Right lobe of liver (tissue), 4 donors: Measurements from ENCODE around the gene DNAJA4.

Experiments
- POLR2A ChIP-seq: fragments of 450-650 bp; IDR thresholded peaks from one replicate; pipeline ENCODE4 v1.6.1; 2017; ENCODE audit warnings: antibody characterized with exemption, mild to moderate bottlenecking
- TF ChIP-seq, protein P1 (sequence below), 4 donors: fragments of 200-600 bp in 3 of 4; fragments of 450-650 bp in 1 of 4; IDR thresholded peaks; one replicate each; pipeline versions ENCODE4 v1.5.1 to v1.8.0; 2016 to 2022; ENCODE audit warnings: antibody characterized with exemption in 4 of 4, mild to moderate bottlenecking in 2 of 4
- donor health status: DM: no; HTN: no; CAD: no.
- donor health status: DM: no; HTN: no; CAD: no.
- donor health status: DM: no; HTN: yes; CAD: no.

- TF ChIP-seq, protein P1, sequence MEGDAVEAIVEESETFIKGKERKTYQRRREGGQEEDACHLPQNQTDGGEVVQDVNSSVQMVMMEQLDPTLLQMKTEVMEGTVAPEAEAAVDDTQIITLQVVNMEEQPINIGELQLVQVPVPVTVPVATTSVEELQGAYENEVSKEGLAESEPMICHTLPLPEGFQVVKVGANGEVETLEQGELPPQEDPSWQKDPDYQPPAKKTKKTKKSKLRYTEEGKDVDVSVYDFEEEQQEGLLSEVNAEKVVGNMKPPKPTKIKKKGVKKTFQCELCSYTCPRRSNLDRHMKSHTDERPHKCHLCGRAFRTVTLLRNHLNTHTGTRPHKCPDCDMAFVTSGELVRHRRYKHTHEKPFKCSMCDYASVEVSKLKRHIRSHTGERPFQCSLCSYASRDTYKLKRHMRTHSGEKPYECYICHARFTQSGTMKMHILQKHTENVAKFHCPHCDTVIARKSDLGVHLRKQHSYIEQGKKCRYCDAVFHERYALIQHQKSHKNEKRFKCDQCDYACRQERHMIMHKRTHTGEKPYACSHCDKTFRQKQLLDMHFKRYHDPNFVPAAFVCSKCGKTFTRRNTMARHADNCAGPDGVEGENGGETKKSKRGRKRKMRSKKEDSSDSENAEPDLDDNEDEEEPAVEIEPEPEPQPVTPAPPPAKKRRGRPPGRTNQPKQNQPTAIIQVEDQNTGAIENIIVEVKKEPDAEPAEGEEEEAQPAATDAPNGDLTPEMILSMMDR (IDR thresholded peaks at IDR 0.05): no peak
- TF ChIP-seq POLR2A: no peak
These were observed 27.9 kb upstream of the DNAJA4 start for GRCh38 chr15:78236491-78236890.
